OCI-LY7 (cell line): Measurements from ENCODE around the gene MEIS2. TPM values are rescaled to one million over a fixed set of nuclear protein-coding genes. Genes with fewer than 3 reads are reported as not detected.

ENCODE experiments used
- BruUV-seq: library from RNA; stranded (reverse); fragments of 400-500 nt; replicated peaks from 2 replicates; lab custom pipeline; 2021; lab: Mats Ljungman, UMichigan
- CTCF ChIA-PET: fragments of 300-600 bp; sonication (Branson Sonifier 250); formaldehyde crosslinking; loops from one replicate; lab custom pipeline; 2022; ENCODE audit warnings: antibody characterized with exemption; ENCODE audit not compliant: unreplicated experiment; lab: Charles Lee
- POLR2A ChIA-PET: fragments of 300-600 bp; sonication (Branson Sonifier 250); formaldehyde crosslinking; loops from one replicate; lab custom pipeline; 2022; ENCODE audit warnings: antibody characterized with exemption; lab: Charles Lee
- DNase-seq: peaks from one replicate; pipeline ENCODE4 v3.0.0-alpha.2; 2015; ENCODE audit warnings: low spot score
- H2AFZ ChIP-seq: fragments of 200-600 bp; sonication (generic), shearing (Covaris generic); 2 replicates; pipeline ENCODE4 v1.6.1; 2014; ENCODE audit warnings: mild to moderate bottlenecking, antibody characterized with exemption, low read length, moderate library complexity
- H3K27ac ChIP-seq: fragments of 200-600 bp; sonication (generic); 2 replicates; pipeline ENCODE4 v1.5.1; 2014; ENCODE audit warnings: mixed run types, low read depth, mild to moderate bottlenecking, moderate library complexity, low read length, inconsistent platforms; ENCODE audit not compliant: poor library complexity, severe bottlenecking
- H3K36me3 ChIP-seq: fragments of 200-600 bp; sonication (generic); 2 replicates; pipeline ENCODE4 v1.6.1; 2014; ENCODE audit warnings: mild to moderate bottlenecking, antibody characterized with exemption, low read length, moderate library complexity, mixed read lengths; ENCODE audit not compliant: insufficient read depth
- H3K4me1 ChIP-seq: fragments of 200-600 bp; sonication (generic); 2 replicates; pipeline ENCODE4 v1.5.1; 2014; ENCODE audit warnings: mild to moderate bottlenecking, low read length; ENCODE audit not compliant: insufficient read depth, poor library complexity, severe bottlenecking
- H3K4me2 ChIP-seq: fragments of 200-600 bp; sonication (generic); 2 replicates; pipeline ENCODE4 v1.6.1; 2014; ENCODE audit warnings: mild to moderate bottlenecking, low read length
- H3K4me3 ChIP-seq: fragments of 200-600 bp; sonication (generic); 2 replicates; pipeline ENCODE4 v1.5.1; 2014; ENCODE audit warnings: mild to moderate bottlenecking, low read depth, low read length; ENCODE audit not compliant: poor library complexity, severe bottlenecking
- H3K79me2 ChIP-seq: fragments of 200-600 bp; sonication (generic); 2 replicates; pipeline ENCODE4 v1.6.1; 2016; ENCODE audit warnings: low read depth, mild to moderate bottlenecking, low read length, moderate library complexity, mixed read lengths; ENCODE audit not compliant: insufficient read depth
- H3K9me2 ChIP-seq: fragments of 200-600 bp; sonication (generic); 2 replicates; pipeline ENCODE4 v1.6.1; 2016; ENCODE audit warnings: mild to moderate bottlenecking, low read length, mixed read lengths; ENCODE audit not compliant: insufficient read depth
- H3K9me3 ChIP-seq: fragments of 200-600 bp; sonication (generic); 2 replicates; pipeline ENCODE4 v1.6.1; 2014; ENCODE audit warnings: mild to moderate bottlenecking, mixed run types, low read length, mixed read lengths
- H4K20me1 ChIP-seq: fragments of 200-600 bp; sonication (generic); 2 replicates; pipeline ENCODE4 v1.6.1; 2014; ENCODE audit warnings: mild to moderate bottlenecking, antibody characterized with exemption, low read length, moderate library complexity, mixed read lengths; ENCODE audit not compliant: insufficient read depth
- CTCF ChIP-seq: fragments of 200-600 bp; sonication (generic); conservative IDR thresholded peaks from 2 replicates; pipeline ENCODE4 v1.5.1; 2014; ENCODE audit warnings: mild to moderate bottlenecking, antibody characterized with exemption, low read length, moderate library complexity, mixed read lengths
- EZH2phosphoT487 ChIP-seq: fragments of 200-600 bp; sonication (generic); IDR thresholded peaks from 2 replicates; pipeline ENCODE4 v1.6.1; 2018; ENCODE audit warnings: low read depth, borderline replicate concordance, mild to moderate bottlenecking, mixed run types, antibody characterized with exemption, low read length, moderate library complexity, mixed read lengths
- intact Hi-C: fragments of 100-400 bp; cut with micrococcal nuclease; formaldehyde crosslinking; loops from one replicate; pipeline ENCODE4 v1.10.0; 2022; ENCODE audit not compliant: unreplicated experiment
- total RNA-seq, 2 experiments: library from RNA; depleted of rRNA in 1 of 2; stranded (reverse); fragments of >200 nt in 1 of 2; shearing (Covaris generic) in 1 of 2; gene quantifications; 2 replicates each; pipeline ENCODE4 v1.2.3, GENCODE V29; 2014 to 2022

MEIS2 gene
- total RNA-seq, 2 experiments from 2014 or later: 31.0 to 35.8 TPM

- ChIA-PET CTCF (no interaction called here), POLR2A (interaction anchor here (0.8 to 1.3 kb wide), 3 partner anchors 42 to 485 kb away, joined by 3 to 5 read pairs (median 3); no protein-coding TSS in a partner anchor)
- DNase-seq: no peak
- Histone ChIP-seq H3K79me2 (no peaks in the 10 kb centered on the region), H3K4me1 (no peaks in the 10 kb centered on the region), H3K36me3 (peaks cover 8% of the 10 kb centered on the region; the same call in 1 of the 2 replicates), H3K27ac (no peak overlapping the region), H3K9me2 (no peaks in the 10 kb centered on the region), H4K20me1 (no peaks in the 10 kb centered on the region), H3K4me3 (no peak overlapping the region), H2AFZ (no peak overlapping the region), H3K9me3 (no peaks in the 10 kb centered on the region), H3K4me2 (no peak overlapping the region)
- no peak for TF ChIP-seq CTCF
- TF ChIP-seq EZH2phosphoT487: no peak
- intact Hi-C loops: no loop called here
- BruUV-seq: no TSS peak
These were observed 202.5 kb downstream of the MEIS2 start for GRCh38 chr15:36897834-36898233.

GRCh38 chr15:36896949-36897348 lies 203.4 kb downstream of the MEIS2 start:
- H2AFZ ChIP-seq: no peak overlapping the region
- H4K20me1 ChIP-seq: no peaks in the 10 kb centered on the region
- H3K4me2 ChIP-seq: no peak overlapping the region
- H3K4me3 ChIP-seq: no peak overlapping the region
- H3K27ac ChIP-seq: no peak overlapping the region
- intact Hi-C loops: no loop called here
- H3K9me3 ChIP-seq: no peaks in the 10 kb centered on the region
- POLR2A ChIA-PET: interaction anchor here (1.1 to 1.3 kb wide), 2 partner anchors 43 to 99 kb away, joined by 3 read pairs; no protein-coding TSS in a partner anchor
- no peaks in the 10 kb centered on the region for H3K4me1 ChIP-seq
- BruUV-seq: no TSS peak
- H3K9me2 ChIP-seq: no peaks in the 10 kb centered on the region
- H3K79me2 ChIP-seq: no peaks in the 10 kb centered on the region
- no peak for DNase-seq
- CTCF ChIA-PET: no interaction called here
- peaks cover 10% of the 10 kb centered on the region; the same call in 1 of the 2 replicates for H3K36me3 ChIP-seq
- TF ChIP-seq EZH2phosphoT487: no peak

- intact Hi-C loops: no loop called here
- H3K4me1 ChIP-seq: no peaks in the 10 kb centered on the region
- no peak for DNase-seq
- no peaks in the 10 kb centered on the region for H3K9me3 ChIP-seq
- CTCF ChIA-PET: interaction anchor here (1.2 kb wide), 1 partner anchor 10 kb away, joined by 4 read pairs; no protein-coding TSS in a partner anchor
- BruUV-seq: no TSS peak
- H3K4me2 ChIP-seq: no peak overlapping the region
- TF ChIP-seq CTCF (no peak), EZH2phosphoT487 (no peak)
- POLR2A ChIA-PET: no interaction called here
- no peak overlapping the region for H3K4me3 ChIP-seq
- no peak overlapping the region for H2AFZ ChIP-seq
- no peaks in the 10 kb centered on the region for H3K9me2 ChIP-seq
- H3K79me2 ChIP-seq: no peaks in the 10 kb centered on the region
- peaks cover 11% of the 10 kb centered on the region; the same call in 1 of the 2 replicates for H3K36me3 ChIP-seq
- no peak overlapping the region for H3K27ac ChIP-seq
- H4K20me1 ChIP-seq: no peaks in the 10 kb centered on the region
These were observed 206.3 kb downstream of the MEIS2 start for GRCh38 chr15:36894075-36894474.
